Kidney (tissue), 14 donors: ENCODE results near the gene GPR27. TPM values are rescaled to one million over a fixed set of nuclear protein-coding genes. Genes with fewer than 3 reads are reported as not detected.

ENCODE experiments used
- DNase-seq, 5 donors: peaks; one replicate each; pipeline ENCODE4 v3.0.0-alpha.2; 2013 to 2020
- FAIRE-seq: peaks from 2 replicates; lab custom pipeline; 2012; peaks lifted over from hg19 to GRCh38; lab: Jason Lieb, UNC
- H3K27ac ChIP-seq, 2 donors: one replicate each; pipeline ENCODE4 v1.7.0; 2013; ENCODE audit warnings: low read depth in 2 of 2, low read length in 2 of 2, inconsistent platforms in 1 of 2
- H3K27me3 ChIP-seq: one replicate; pipeline ENCODE4 v1.7.1; 2013; ENCODE audit warnings: low read length, inconsistent platforms; ENCODE audit not compliant: control insufficient read depth, insufficient read depth
- H3K36me3 ChIP-seq, 3 donors: one replicate each; pipeline versions ENCODE4 v1.7.0 to v1.7.1; 2013; ENCODE audit warnings: low read length in 3 of 3, control low read depth in 1 of 3, inconsistent platforms in 1 of 3; ENCODE audit not compliant: insufficient read depth in 3 of 3, control insufficient read depth in 2 of 3
- H3K4me1 ChIP-seq, 3 donors: one replicate each; pipeline versions ENCODE4 v1.7.0 to v1.7.1; 2013; ENCODE audit warnings: low read length in 3 of 3, inconsistent platforms in 1 of 3, low read depth in 1 of 3; ENCODE audit not compliant: control insufficient read depth in 2 of 3, insufficient read depth in 2 of 3
- H3K4me3 ChIP-seq, 3 donors: one replicate each; pipeline versions ENCODE4 v1.7.0 to v1.8.1; 2013; ENCODE audit warnings: low read length in 3 of 3, control low read depth in 1 of 3, inconsistent platforms in 1 of 3
- H3K9ac ChIP-seq, 3 donors: one replicate each; pipeline versions ENCODE4 v1.7.0 to v1.7.1; 2013; ENCODE audit warnings: low read length in 3 of 3, control low read depth in 1 of 3, inconsistent platforms in 1 of 3
- H3K9me3 ChIP-seq, 3 donors: one replicate each; pipeline versions ENCODE4 v1.7.0 to v1.7.1; 2013; ENCODE audit warnings: low read length in 3 of 3, control low read depth in 1 of 3, inconsistent platforms in 1 of 3; ENCODE audit not compliant: control insufficient read depth in 2 of 3, insufficient read depth in 1 of 3
- intact Hi-C: fragments of 100-400 bp; cut with DNase I; formaldehyde crosslinking; loops from one replicate; pipeline ENCODE4 v1.11.1; 2022
- polyA plus RNA-seq: library from polyadenylated mRNA; stranded (reverse); fragments of 350-450 nt; fragmentation: Illumina TruSeq; extraction: RNeasy Lipid Tissue Mini Kit (QIAGEN cat#74804); gene quantifications from one replicate; pipeline ENCODE4 v1.2.3, GENCODE V29; 2014; ENCODE audit warnings: low read depth, low replicate concordance; ENCODE audit not compliant: insufficient read depth
- total RNA-seq: library from RNA; stranded (reverse); fragmentation: NEBNext Ultra II Directional; extraction: Animal tissue kit (Norgen Biotek cat#: 25700); gene quantifications from one replicate; pipeline ENCODE4 v1.2.1, GENCODE V29; 2021
- TF ChIP-seq, protein P1 (sequence below): IDR thresholded peaks from 3 replicates; pipeline ENCODE4 v1.5.1; 2012; ENCODE audit warnings: mild to moderate bottlenecking, moderate library complexity, borderline replicate concordance; ENCODE audit not compliant: insufficient read depth; ENCODE audit errors: extremely low read depth
- donor health status: control.
- donor health status: control.
- donor health status: control.
- donor health status: control.
- donor health status: control.
- donor health status: DM: yes; HTN: yes; CAD: no.
- donor health status: Normal renal cell carcinoma (clear cell type).

Gene GPR27
- total and polyA plus RNA-seq, 2 donors from 2014 or later = 5.5 to 17.9 TPM

DNA sequence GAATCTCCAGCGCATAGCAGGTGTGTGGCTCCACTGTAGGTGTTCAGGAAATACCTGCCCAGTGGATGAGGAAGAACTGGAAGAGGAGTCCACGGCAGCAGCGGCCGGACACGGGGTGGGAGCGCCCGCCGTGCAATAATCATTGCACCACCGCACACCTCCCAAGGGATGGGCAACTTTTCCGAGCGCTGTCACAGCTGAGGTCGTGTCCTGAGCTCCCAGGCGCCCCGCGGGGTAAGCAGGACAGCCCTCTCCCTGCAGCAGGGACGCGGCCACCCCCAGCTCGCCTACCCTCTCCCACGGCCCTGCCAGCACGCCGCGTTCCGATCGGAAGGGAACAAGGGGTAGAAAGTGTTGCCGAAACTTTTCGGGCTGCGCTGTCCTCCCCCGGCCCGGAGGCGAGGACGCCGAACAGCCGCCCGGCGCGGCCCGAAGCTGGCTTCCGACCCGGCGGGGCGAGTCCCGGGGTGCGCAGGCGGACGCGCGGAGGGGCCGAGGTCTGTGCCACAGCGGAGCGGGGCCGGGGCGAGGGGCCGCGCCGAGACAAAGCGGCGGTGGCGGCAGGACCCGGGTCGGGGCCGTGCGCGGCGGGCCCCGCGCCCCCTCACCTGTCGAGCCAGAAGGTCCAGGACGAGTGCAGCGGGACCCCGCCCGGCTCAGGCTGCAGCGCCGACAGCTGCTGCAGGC lies 28.9 kb upstream of the GPR27 start:
- H3K27me3 ChIP-seq = no peaks in the 10 kb centered on the region
- DNase-seq = peak; percentile 46 to 80 (median 65)
- H3K4me3 ChIP-seq = peak overlapping the region; percentile 45 to 85 (median 60)
- intact Hi-C loops = no loop called here
- TF ChIP-seq, protein P1, sequence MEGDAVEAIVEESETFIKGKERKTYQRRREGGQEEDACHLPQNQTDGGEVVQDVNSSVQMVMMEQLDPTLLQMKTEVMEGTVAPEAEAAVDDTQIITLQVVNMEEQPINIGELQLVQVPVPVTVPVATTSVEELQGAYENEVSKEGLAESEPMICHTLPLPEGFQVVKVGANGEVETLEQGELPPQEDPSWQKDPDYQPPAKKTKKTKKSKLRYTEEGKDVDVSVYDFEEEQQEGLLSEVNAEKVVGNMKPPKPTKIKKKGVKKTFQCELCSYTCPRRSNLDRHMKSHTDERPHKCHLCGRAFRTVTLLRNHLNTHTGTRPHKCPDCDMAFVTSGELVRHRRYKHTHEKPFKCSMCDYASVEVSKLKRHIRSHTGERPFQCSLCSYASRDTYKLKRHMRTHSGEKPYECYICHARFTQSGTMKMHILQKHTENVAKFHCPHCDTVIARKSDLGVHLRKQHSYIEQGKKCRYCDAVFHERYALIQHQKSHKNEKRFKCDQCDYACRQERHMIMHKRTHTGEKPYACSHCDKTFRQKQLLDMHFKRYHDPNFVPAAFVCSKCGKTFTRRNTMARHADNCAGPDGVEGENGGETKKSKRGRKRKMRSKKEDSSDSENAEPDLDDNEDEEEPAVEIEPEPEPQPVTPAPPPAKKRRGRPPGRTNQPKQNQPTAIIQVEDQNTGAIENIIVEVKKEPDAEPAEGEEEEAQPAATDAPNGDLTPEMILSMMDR = no peak
- H3K9me3 ChIP-seq = no peaks in the 10 kb centered on the region
- peak overlapping the region; percentile 5 to 71 (median 5) for H3K9ac ChIP-seq
- peak overlapping the region in 1 of 2 donors; percentile 55 for H3K27ac ChIP-seq
- FAIRE-seq = no peak
- H3K36me3 ChIP-seq = no peaks in the 10 kb centered on the region
- peaks cover 0 to 10% (median 2%) of the 10 kb centered on the region in 3 donors for H3K4me1 ChIP-seq

DNA sequence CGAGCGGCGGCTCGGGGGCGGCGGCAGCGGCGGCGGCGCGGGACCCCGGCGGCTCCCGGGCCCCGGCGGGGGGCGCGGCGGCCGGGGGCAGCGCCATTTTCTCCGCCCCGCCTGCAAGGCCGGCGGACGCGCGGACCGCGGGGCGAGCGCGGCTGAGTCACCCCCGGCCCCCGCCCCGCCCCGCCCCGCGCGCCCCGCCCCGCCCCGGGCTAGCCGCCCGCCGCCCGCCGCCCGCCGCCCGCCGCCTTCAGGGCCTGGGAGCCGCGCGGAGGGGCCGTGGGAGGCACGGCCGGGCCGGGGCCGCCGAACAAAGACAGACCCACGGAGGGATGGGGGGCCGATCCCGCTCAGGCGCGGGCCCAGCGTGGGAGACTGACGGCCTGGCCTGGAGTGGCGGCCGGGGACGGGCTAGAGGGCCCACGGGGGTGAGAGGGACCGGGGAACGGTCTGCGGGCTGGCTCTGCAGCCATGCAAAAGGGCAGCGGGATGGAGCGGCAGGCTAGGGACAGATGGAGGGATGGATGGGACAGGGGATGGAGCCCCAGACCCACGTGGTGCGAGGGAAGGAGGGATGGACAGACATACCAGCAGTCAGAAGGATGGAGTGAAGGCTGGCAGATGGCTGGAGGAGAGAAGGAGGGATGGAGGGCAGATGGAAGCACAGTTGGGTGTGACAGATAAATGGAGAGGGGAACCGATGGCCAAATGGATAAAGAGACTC lies 28.2 kb upstream of the GPR27 start, which contains the start of gene EIF4E3:
TSS of gene EIF4E3 (minus strand) at position 132 of the 721 bp plus-strand sequence. CDS start at position 97, 35 bp downstream.
- intact Hi-C loops = no loop called here
- H3K4me1 ChIP-seq = peaks cover 0 to 13% (median 2%) of the 10 kb centered on the region in 3 donors
- H3K9me3 ChIP-seq = no peaks in the 10 kb centered on the region
- H3K4me3 ChIP-seq = peak within 1 kb of the TSS; percentile 66 to 85 (median 70)
- peak within 1 kb of the TSS; percentile 44 to 71 (median 56) for H3K9ac ChIP-seq
- no peak for FAIRE-seq
- peak; percentile 33 to 85 (median 65) for DNase-seq
- TF ChIP-seq, protein P1 = no peak
- H3K27ac ChIP-seq = peak within 1 kb of the TSS; percentile 42 to 55
- H3K27me3 ChIP-seq = no peaks in the 10 kb centered on the region
- no peaks in the 10 kb centered on the region for H3K36me3 ChIP-seq

DNA sequence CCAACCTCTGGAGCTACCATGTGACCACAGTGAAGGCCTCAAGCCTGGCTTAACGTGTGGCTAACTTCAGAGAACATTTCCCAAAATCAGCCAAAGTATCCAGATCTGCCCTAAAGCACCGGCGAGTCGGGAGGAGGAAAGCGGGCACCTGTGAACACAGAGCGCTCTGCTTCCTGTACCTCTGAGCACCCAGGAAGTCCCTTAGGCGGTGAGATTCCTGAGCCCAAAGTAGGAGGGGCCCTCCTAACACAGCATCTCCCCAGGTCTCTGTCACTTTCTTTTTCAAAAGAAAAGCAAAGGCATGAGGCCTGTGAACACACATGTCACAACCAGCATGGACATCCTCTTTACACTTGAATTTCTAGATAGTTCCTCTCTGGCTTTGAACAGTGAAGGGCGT lies 27.5 kb upstream of the GPR27 start:
- no peak overlapping the region for H3K27ac ChIP-seq
- DNase-seq (no peak), FAIRE-seq (no peak)
- peaks cover 0 to 13% (median 2%) of the 10 kb centered on the region in 3 donors for H3K4me1 ChIP-seq
- TF ChIP-seq, protein P1 = no peak
- no peak overlapping the region for H3K4me3 ChIP-seq
- H3K9me3 ChIP-seq = no peaks in the 10 kb centered on the region
- H3K36me3 ChIP-seq = no peaks in the 10 kb centered on the region
- H3K9ac ChIP-seq = peak overlapping the region in 1 of 3 donors; percentile 60
- intact Hi-C loops = no loop called here
- no peaks in the 10 kb centered on the region for H3K27me3 ChIP-seq
